ENCODE measurements around the gene GRK5. TPM values are rescaled to one million over a fixed set of nuclear protein-coding genes. Genes with fewer than 3 reads are reported as not detected.

GRK5 gene
- total RNA-seq, 6 experiments from 2014 or later, result 5.9 to 11.5 (median 7.9) TPM

DNA sequence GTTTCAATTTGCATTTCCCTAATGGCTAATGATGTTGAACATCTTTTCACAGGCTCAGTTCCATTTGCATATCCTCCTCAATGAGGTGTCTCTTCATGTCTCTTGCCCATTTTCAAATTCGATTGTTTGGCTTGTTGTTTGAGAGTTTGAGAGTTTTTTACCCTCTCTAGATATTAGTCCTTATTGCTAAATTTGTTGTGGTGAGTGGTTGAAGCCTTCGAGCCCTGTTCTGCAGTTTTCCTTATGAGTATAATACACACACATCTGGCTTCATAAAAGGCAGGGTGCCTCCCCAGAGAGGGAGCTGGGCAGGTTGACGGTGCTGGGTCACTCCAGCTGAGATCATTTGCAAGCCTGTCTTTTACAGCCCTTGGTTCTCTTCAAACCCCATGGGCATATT lies 270.1 kb downstream of the GRK5 start:
- Histone ChIP-seq H3K36me3 (no peaks in the 10 kb centered on the region), H3K27me3 (no peaks in the 10 kb centered on the region), H3K27ac (no peak overlapping the region), H3K9me3 (no peaks in the 10 kb centered on the region), H3K4me3 (no peak overlapping the region), H3K4me1 (no peaks in the 10 kb centered on the region)
- no peak for TF ChIP-seq POLR2A (IDR thresholded peaks at IDR 0.05)
- TF ChIP-seq, protein P1, sequence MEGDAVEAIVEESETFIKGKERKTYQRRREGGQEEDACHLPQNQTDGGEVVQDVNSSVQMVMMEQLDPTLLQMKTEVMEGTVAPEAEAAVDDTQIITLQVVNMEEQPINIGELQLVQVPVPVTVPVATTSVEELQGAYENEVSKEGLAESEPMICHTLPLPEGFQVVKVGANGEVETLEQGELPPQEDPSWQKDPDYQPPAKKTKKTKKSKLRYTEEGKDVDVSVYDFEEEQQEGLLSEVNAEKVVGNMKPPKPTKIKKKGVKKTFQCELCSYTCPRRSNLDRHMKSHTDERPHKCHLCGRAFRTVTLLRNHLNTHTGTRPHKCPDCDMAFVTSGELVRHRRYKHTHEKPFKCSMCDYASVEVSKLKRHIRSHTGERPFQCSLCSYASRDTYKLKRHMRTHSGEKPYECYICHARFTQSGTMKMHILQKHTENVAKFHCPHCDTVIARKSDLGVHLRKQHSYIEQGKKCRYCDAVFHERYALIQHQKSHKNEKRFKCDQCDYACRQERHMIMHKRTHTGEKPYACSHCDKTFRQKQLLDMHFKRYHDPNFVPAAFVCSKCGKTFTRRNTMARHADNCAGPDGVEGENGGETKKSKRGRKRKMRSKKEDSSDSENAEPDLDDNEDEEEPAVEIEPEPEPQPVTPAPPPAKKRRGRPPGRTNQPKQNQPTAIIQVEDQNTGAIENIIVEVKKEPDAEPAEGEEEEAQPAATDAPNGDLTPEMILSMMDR (IDR thresholded peaks at IDR 0.05), result no peak
- intact Hi-C loops (cut with DNase I), result no loop called here
- ATAC-seq, result no peak
- no peak for DNase-seq
- 46% methylated on average over 3 of the region's 3 CpGs for WGBS (ENCODE audit: insufficient coverage, low coverage, low lambda C conversion rate, missing lambda C conversion rate)

DNA sequence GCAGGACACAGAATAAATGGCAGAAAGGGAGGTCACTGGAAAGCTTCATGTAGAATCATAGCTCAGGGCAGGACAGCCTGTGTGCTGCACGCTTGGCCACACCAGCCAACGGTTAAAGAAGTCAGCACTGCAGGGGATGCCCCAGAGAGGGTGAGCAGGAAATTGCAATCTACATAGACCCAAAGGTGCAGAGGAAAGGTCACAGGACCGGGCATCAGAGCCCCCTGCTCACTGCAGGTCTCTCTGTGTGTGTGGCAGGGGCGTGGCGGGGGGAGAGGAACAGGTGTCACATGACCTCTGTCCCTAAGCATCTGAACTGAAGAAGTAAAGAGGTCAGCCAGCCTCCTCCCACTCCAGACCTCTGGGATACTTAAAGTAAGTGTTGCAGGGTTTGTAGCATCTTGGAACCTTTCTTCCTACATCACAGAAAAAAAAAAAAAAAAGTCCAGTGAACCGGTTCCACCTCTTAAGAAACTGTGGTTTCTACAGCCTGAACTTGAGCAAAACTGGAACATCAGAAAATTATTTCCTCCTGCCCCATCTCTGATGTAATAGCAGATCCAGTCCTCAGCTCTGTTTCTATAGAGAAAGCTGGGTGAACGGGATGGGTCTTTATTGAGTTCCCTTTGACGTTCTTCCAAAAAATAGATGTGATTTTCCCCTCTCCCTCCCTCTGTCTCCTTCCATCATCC lies 270.9 kb downstream of the GRK5 start:
- Histone ChIP-seq H3K27ac (no peak overlapping the region), H3K36me3 (no peaks in the 10 kb centered on the region), H3K27me3 (no peaks in the 10 kb centered on the region), H3K9me3 (no peaks in the 10 kb centered on the region), H3K4me3 (no peak overlapping the region), H3K4me1 (no peaks in the 10 kb centered on the region)
- DNase-seq, result no peak
- WGBS (ENCODE audit: insufficient coverage, low coverage, low lambda C conversion rate, missing lambda C conversion rate), result 26% methylated on average over 5 of the region's 8 CpGs
- no peak for ATAC-seq
- TF ChIP-seq POLR2A (IDR thresholded peaks at IDR 0.05), result no peak
- TF ChIP-seq, protein P1 (IDR thresholded peaks at IDR 0.05), result no peak
- intact Hi-C loops (cut with DNase I), result no loop called here

DNA sequence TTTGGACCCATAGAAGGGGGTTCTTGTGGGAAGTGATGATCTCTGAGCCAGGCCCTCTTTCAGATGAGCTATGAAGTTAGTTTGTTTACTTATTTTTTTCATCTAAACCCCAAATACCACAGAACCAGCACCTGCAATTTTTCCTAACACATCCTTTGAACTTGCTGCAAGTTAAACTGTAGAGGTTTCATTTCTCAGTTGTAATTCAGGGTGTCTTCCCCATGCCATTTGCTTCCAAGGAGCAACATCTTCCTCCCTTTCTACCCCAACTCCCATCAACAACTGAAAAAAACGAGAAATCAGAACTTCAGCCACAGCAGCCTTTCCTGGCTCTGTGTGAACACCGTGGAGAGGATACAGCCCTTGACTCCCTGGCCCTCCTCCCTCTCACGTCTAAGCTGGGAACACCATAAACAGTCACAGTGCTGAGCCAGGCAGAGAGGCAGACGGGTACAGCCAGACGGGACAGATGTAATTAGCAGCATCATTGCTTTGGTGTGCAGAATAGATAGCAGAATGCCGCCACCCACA lies 271.5 kb downstream of the GRK5 start:
- H3K4me1 ChIP-seq, result no peaks in the 10 kb centered on the region
- intact Hi-C loops (cut with DNase I), result no loop called here
- no peak overlapping the region for H3K27ac ChIP-seq
- no peak for TF ChIP-seq POLR2A (IDR thresholded peaks at IDR 0.05)
- TF ChIP-seq, protein P1 (IDR thresholded peaks at IDR 0.05), result no peak
- H3K36me3 ChIP-seq, result no peaks in the 10 kb centered on the region
- H3K9me3 ChIP-seq, result no peaks in the 10 kb centered on the region
- WGBS (ENCODE audit: insufficient coverage, low coverage, low lambda C conversion rate, missing lambda C conversion rate), result 28% methylated on average over 6 of the region's 6 CpGs
- no peaks in the 10 kb centered on the region for H3K27me3 ChIP-seq
- DNase-seq (no peak), ATAC-seq (no peak)
- no peak overlapping the region for H3K4me3 ChIP-seq

DNA sequence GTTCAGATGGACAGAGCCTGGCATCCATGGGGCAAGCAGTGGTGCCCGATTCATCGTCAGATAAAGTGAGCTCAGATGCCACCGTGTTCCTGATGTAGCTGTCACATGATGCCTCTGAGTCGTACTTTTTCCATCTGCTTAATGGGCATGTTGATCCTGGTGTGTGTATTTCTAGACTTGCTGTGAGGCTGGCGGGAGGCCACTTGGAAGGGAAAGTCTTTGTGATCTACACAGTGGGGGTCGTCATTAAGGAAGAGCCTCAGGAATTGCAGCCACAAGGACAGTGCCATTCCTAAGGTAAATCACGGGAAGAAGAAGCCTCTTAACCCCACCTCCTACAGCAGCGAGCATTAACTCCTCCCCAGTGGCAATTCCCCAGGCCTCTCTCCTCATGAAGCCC lies 272.2 kb downstream of the GRK5 start:
- H3K4me3 ChIP-seq, result no peak overlapping the region
- no peaks in the 10 kb centered on the region for H3K36me3 ChIP-seq
- H3K27me3 ChIP-seq, result no peaks in the 10 kb centered on the region
- ATAC-seq (no peak), DNase-seq (no peak)
- no peaks in the 10 kb centered on the region for H3K4me1 ChIP-seq
- 17% methylated on average over 1 of the region's 8 CpGs for WGBS (ENCODE audit: insufficient coverage, low coverage, low lambda C conversion rate, missing lambda C conversion rate)
- H3K9me3 ChIP-seq, result no peaks in the 10 kb centered on the region
- TF ChIP-seq, protein P1 (IDR thresholded peaks at IDR 0.05), result no peak
- no peak for TF ChIP-seq POLR2A (IDR thresholded peaks at IDR 0.05)
- intact Hi-C loops (cut with DNase I), result no loop called here
- no peak overlapping the region for H3K27ac ChIP-seq

Measured in right lobe of liver (tissue), 6 donors.